Measurements from ENCODE around the gene SFPQ. TPM values are rescaled to one million over a fixed set of nuclear protein-coding genes. Genes with fewer than 3 reads are reported as not detected.

The SFPQ gene, protein sequence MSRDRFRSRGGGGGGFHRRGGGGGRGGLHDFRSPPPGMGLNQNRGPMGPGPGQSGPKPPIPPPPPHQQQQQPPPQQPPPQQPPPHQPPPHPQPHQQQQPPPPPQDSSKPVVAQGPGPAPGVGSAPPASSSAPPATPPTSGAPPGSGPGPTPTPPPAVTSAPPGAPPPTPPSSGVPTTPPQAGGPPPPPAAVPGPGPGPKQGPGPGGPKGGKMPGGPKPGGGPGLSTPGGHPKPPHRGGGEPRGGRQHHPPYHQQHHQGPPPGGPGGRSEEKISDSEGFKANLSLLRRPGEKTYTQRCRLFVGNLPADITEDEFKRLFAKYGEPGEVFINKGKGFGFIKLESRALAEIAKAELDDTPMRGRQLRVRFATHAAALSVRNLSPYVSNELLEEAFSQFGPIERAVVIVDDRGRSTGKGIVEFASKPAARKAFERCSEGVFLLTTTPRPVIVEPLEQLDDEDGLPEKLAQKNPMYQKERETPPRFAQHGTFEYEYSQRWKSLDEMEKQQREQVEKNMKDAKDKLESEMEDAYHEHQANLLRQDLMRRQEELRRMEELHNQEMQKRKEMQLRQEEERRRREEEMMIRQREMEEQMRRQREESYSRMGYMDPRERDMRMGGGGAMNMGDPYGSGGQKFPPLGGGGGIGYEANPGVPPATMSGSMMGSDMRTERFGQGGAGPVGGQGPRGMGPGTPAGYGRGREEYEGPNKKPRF
- total RNA-seq: 81.0 and 81.4 TPM in 2 replicates

GRCh38 chr1:35192853-35193664, at the start of gene SFPQ:
Gene SFPQ (minus strand): TSS chr1:35193145. CDS start chr1:35193049, 96 bp downstream.

Other genes with a start within 250 kb of the SFPQ start
- 53.1 and 68.6 TPM in 2 replicates for gene TMEM35B, start 207.8 kb downstream of the SFPQ start, total RNA-seq
- 15.1 and 16.1 TPM in 2 replicates for gene ZMYM6, start 161.2 kb downstream of the SFPQ start, total RNA-seq
- gene ZMYM1, start 113.8 kb downstream of the SFPQ start, total RNA-seq: 6.9 and 22.0 TPM in 2 replicates
- 34.5 and 45.0 TPM in 2 replicates for gene ZMYM4, start 75.6 kb upstream of the SFPQ start, total RNA-seq

Measured in cardiac atrium fibroblast (primary cell).